ENCODE measurements around the gene SH2D3A.
"Not testable (repeated sequence)": the region's sequence is repeated elsewhere in the genome, so short reads cannot be mapped to it uniquely, and the experiment has no call there.

The SH2D3A gene

DNA sequence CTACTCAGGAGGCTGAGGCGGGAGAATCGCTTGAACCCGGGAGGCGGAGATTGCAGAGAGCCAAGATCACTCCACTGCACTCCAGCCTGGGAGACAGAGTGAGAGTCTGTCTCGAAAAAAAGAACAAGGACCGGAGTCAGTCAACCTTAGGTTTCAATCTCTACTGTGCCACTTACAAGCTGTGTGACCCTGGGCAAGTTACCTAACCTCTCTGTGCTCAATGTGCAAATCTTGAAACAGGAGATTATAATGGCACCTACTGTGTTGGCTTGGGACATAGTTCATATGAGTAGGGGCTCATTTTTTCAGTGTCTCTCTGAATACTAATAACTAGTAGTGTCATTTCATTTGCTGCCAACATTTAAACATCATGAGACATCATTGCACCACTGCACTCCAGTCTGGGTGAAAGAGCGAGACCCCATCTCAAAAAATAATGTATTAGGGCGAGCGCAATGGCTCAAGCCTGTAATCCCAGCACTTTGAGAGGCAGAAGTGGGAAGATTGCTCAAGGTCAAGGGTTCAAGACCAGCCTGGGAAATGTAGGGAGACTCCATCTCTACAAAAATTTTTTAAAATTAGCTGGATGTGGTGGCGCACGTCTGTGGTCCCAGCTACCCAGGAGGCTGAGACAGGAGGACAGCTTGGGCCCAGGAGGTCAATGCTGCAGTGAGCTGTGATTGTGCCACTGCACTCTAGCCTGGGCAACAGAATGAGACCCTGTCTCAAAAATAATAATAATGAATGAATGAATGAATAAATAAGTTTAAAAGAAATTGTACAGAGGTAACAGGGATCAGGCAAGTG lies 52.3 kb downstream of the SH2D3A start:
- H3K4me1 ChIP-seq (ENCODE audit: control insufficient read depth, insufficient read depth, low read length) = peaks cover 7% of the 10 kb centered on the region; the same call in 1 of the 2 replicates
- no peaks in the 10 kb centered on the region for H3K36me3 ChIP-seq (ENCODE audit: control insufficient read depth, insufficient read depth, low read length)
- H3K27ac ChIP-seq (ENCODE audit: low read length) = no peak overlapping the region
- WGBS (ENCODE audit: insufficient coverage, insufficient read length) = no CpG with 5 or more reads among the region's 11 CpGs
- H3K9me3 ChIP-seq (ENCODE audit: control insufficient read depth, insufficient read depth, low read length) = no peaks in the 10 kb centered on the region
- no peaks in the 10 kb centered on the region; the same call in 1 of the 2 replicates for H3K27me3 ChIP-seq (ENCODE audit: control insufficient read depth, insufficient read depth, low read length)
- no peak overlapping the region for H3K4me3 ChIP-seq (ENCODE audit: low read length)
- DNase-seq (ENCODE audit: low read depth, low spot score) = no peak

GRCh38 chr19:6713773-6714692 lies 53.2 kb downstream of the SH2D3A start:
- no peak for DNase-seq (ENCODE audit: low read depth, low spot score)
- Histone ChIP-seq H3K36me3 (ENCODE audit: control insufficient read depth, insufficient read depth, low read length) (no peaks in the 10 kb centered on the region), H3K4me1 (ENCODE audit: control insufficient read depth, insufficient read depth, low read length) (peaks cover 5% of the 10 kb centered on the region; the same call in 1 of the 2 replicates), H3K27ac (ENCODE audit: low read length) (no peak overlapping the region), H3K27me3 (ENCODE audit: control insufficient read depth, insufficient read depth, low read length) (no peaks in the 10 kb centered on the region; the same call in 1 of the 2 replicates), H3K9me3 (ENCODE audit: control insufficient read depth, insufficient read depth, low read length) (no peaks in the 10 kb centered on the region), H3K4me3 (ENCODE audit: low read length) (no peak overlapping the region)
- no CpG with 5 or more reads among the region's 24 CpGs for WGBS (ENCODE audit: insufficient coverage, insufficient read length)

- DNase-seq (ENCODE audit: low read depth, low spot score) = no peak
- no peaks in the 10 kb centered on the region for H3K9me3 ChIP-seq (ENCODE audit: control insufficient read depth, insufficient read depth, low read length)
- H3K4me1 ChIP-seq (ENCODE audit: control insufficient read depth, insufficient read depth, low read length) = peaks cover 4% of the 10 kb centered on the region; the same call in 1 of the 2 replicates
- no peaks in the 10 kb centered on the region for H3K36me3 ChIP-seq (ENCODE audit: control insufficient read depth, insufficient read depth, low read length)
- H3K27ac ChIP-seq (ENCODE audit: low read length) = no peak overlapping the region
- no CpG with 5 or more reads among the region's 20 CpGs for WGBS (ENCODE audit: insufficient coverage, insufficient read length)
- no peaks in the 10 kb centered on the region; the same call in 1 of the 2 replicates for H3K27me3 ChIP-seq (ENCODE audit: control insufficient read depth, insufficient read depth, low read length)
- no peak overlapping the region for H3K4me3 ChIP-seq (ENCODE audit: low read length)
These were observed 54.3 kb downstream of the SH2D3A start for GRCh38 chr19:6712692-6713670.

- Histone ChIP-seq H3K27me3 (ENCODE audit: control insufficient read depth, insufficient read depth, low read length) (no peaks in the 10 kb centered on the region; the same call in 1 of the 2 replicates), H3K4me1 (ENCODE audit: control insufficient read depth, insufficient read depth, low read length) (no peaks in the 10 kb centered on the region), H3K4me3 (ENCODE audit: low read length) (no peak overlapping the region), H3K36me3 (ENCODE audit: control insufficient read depth, insufficient read depth, low read length) (no peaks in the 10 kb centered on the region), H3K9me3 (ENCODE audit: control insufficient read depth, insufficient read depth, low read length) (no peaks in the 10 kb centered on the region), H3K27ac (ENCODE audit: low read length) (no peak overlapping the region)
- WGBS (ENCODE audit: insufficient coverage, insufficient read length) = no CpG with 5 or more reads among the region's 16 CpGs
- DNase-seq (ENCODE audit: low read depth, low spot score) = no peak
These were observed 55.0 kb downstream of the SH2D3A start for GRCh38 chr19:6712231-6712630.

- no peak for DNase-seq (ENCODE audit: low read depth, low spot score)
- Histone ChIP-seq H3K4me1 (ENCODE audit: control insufficient read depth, insufficient read depth, low read length) (no peaks in the 10 kb centered on the region), H3K9me3 (ENCODE audit: control insufficient read depth, insufficient read depth, low read length) (no peaks in the 10 kb centered on the region), H3K4me3 (ENCODE audit: low read length) (no peak overlapping the region), H3K27me3 (ENCODE audit: control insufficient read depth, insufficient read depth, low read length) (no peaks in the 10 kb centered on the region; the same call in 1 of the 2 replicates), H3K36me3 (ENCODE audit: control insufficient read depth, insufficient read depth, low read length) (no peaks in the 10 kb centered on the region), H3K27ac (ENCODE audit: low read length) (no peak overlapping the region)
- WGBS (ENCODE audit: insufficient coverage, insufficient read length) = no CpG with 5 or more reads among the region's 10 CpGs
These were observed 55.6 kb downstream of the SH2D3A start for GRCh38 chr19:6711605-6712004.

DNA sequence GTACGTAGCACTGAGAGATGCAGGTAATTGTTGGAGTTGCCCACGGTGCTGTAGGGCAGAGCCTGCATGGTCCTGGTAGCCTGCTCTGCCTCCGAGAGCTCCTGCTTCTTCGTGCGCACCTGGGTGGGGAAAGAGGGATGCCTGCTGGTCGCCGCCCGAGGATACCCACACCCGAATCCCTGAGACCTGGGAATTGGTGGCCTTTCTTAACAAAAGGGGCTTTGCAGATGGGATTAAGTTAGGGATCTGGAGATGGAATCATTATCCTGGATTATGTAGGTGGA lies 56.2 kb downstream of the SH2D3A start:
- Histone ChIP-seq H3K27me3 (ENCODE audit: control insufficient read depth, insufficient read depth, low read length) (no peaks in the 10 kb centered on the region; the same call in 1 of the 2 replicates), H3K27ac (ENCODE audit: low read length) (no peak overlapping the region), H3K4me3 (ENCODE audit: low read length) (peak overlapping the region; percentile 2; the same call in 1 of the 2 replicates), H3K36me3 (ENCODE audit: control insufficient read depth, insufficient read depth, low read length) (no peaks in the 10 kb centered on the region), H3K9me3 (ENCODE audit: control insufficient read depth, insufficient read depth, low read length) (no peaks in the 10 kb centered on the region), H3K4me1 (ENCODE audit: control insufficient read depth, insufficient read depth, low read length) (no peaks in the 10 kb centered on the region)
- no CpG with 5 or more reads among the region's 9 CpGs for WGBS (ENCODE audit: insufficient coverage, insufficient read length)
- no peak for DNase-seq (ENCODE audit: low read depth, low spot score)

DNA sequence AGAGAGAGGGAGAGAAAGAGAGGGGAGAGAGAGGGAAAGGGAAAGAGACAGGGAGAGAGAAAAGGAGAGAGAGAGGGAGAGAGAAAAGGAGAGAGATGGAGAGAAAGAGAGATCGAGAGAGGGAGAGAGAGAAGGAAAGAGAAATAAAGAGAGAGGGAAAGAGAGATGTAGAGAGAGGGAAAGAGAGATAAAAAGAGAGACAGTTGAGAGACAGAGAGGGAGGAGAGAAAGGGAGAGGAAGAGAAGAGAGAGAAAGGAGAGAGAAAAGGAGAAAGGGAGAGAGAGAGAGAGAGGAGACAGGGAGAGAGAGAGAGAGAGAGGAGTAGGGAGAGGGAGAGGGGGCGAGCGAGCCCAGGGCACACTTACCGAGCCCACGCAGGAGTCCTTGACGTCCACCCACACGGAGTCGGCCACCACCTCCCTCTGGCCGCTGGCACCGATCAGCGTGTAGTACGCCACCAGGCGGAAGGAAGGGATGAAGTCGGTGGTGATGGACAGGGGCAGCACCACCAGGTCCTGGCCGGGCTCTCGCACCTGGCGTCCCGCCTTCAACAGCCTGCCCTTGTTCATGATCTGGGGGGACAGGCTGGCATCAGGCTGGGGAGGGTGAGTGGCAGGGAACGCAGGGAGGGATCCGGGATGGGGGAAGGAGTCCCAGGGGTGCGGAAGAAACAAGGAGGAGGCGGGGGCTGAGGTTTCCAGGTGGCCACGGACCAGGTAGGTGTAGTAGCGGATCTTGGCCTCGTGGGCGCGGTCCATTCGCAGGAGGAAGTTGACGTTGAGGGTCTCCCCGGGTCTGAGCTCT lies 56.8 kb downstream of the SH2D3A start:
- no peaks in the 10 kb centered on the region for H3K4me1 ChIP-seq (ENCODE audit: control insufficient read depth, insufficient read depth, low read length)
- H3K27me3 ChIP-seq (ENCODE audit: control insufficient read depth, insufficient read depth, low read length) = no peaks in the 10 kb centered on the region; the same call in 1 of the 2 replicates
- peak overlapping the region; percentile 26; the same call in 1 of the 2 replicates for H3K4me3 ChIP-seq (ENCODE audit: low read length)
- DNase-seq (ENCODE audit: low read depth, low spot score) = no peak
- no peak overlapping the region for H3K27ac ChIP-seq (ENCODE audit: low read length)
- no peaks in the 10 kb centered on the region for H3K36me3 ChIP-seq (ENCODE audit: control insufficient read depth, insufficient read depth, low read length)
- WGBS (ENCODE audit: insufficient coverage, insufficient read length) = 96% methylated on average over 1 of the region's 30 CpGs
- H3K9me3 ChIP-seq (ENCODE audit: control insufficient read depth, insufficient read depth, low read length) = no peaks in the 10 kb centered on the region

- no CpG with 5 or more reads among the region's 14 CpGs for WGBS (ENCODE audit: insufficient coverage, insufficient read length)
- DNase-seq (ENCODE audit: low read depth, low spot score) = no peak
- Histone ChIP-seq H3K9me3 (ENCODE audit: control insufficient read depth, insufficient read depth, low read length) (no peaks in the 10 kb centered on the region), H3K4me3 (ENCODE audit: low read length) (no peak overlapping the region), H3K27me3 (ENCODE audit: control insufficient read depth, insufficient read depth, low read length) (no peaks in the 10 kb centered on the region; the same call in 1 of the 2 replicates), H3K36me3 (ENCODE audit: control insufficient read depth, insufficient read depth, low read length) (no peaks in the 10 kb centered on the region), H3K27ac (ENCODE audit: low read length) (no peak overlapping the region), H3K4me1 (ENCODE audit: control insufficient read depth, insufficient read depth, low read length) (no peaks in the 10 kb centered on the region)
These were observed 57.7 kb downstream of the SH2D3A start for GRCh38 chr19:6709549-6709948.

DNA sequence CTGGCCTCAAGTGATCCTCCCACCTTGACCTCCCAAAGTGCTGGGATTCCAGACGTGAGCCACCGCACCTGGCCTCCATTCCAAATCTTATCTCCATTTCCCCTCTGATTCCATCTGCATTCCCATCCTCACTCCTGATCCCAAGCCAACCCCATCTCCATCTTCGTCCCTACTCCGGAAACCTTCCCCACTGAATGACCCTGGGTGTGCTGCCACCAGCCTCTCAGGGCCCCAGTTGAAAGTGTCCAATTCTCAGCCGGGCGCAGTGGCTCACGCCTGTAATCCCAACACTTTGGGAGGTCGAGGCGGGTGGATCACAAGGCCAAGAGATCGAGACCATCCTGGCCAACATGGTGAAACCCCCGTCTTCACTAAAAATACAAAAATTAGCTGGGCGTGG lies 58.3 kb downstream of the SH2D3A start:
- H3K4me1 ChIP-seq (ENCODE audit: control insufficient read depth, insufficient read depth, low read length); H3K27me3 ChIP-seq (ENCODE audit: control insufficient read depth, insufficient read depth, low read length); H3K36me3 ChIP-seq (ENCODE audit: control insufficient read depth, insufficient read depth, low read length); H3K27ac ChIP-seq (ENCODE audit: low read length); DNase-seq (ENCODE audit: low read depth, low spot score); H3K9me3 ChIP-seq (ENCODE audit: control insufficient read depth, insufficient read depth, low read length); H3K4me3 ChIP-seq (ENCODE audit: low read length): not testable (repeated sequence)
- no CpG with 5 or more reads among the region's 12 CpGs for WGBS (ENCODE audit: insufficient coverage, insufficient read length)
